IPS-15b (cell line): ENCODE data around the gene SMARCB1.

Experiments
- H3K27me3 ChIP-seq: one replicate; pipeline ENCODE4 v1.6.1; 2013; ENCODE audit warnings: low read length; ENCODE audit not compliant: control insufficient read depth, insufficient read depth
- H3K36me3 ChIP-seq: one replicate; pipeline ENCODE4 v1.6.1; 2013; ENCODE audit warnings: low read length; ENCODE audit not compliant: control insufficient read depth, insufficient read depth
- H3K4me1 ChIP-seq: one replicate; pipeline ENCODE4 v1.6.1; 2013; ENCODE audit warnings: mild to moderate bottlenecking, low read length; ENCODE audit not compliant: control insufficient read depth, insufficient read depth
- H3K4me3 ChIP-seq: one replicate; pipeline ENCODE4 v1.5.1; 2013; ENCODE audit warnings: low read depth, low read length
- H3K9ac ChIP-seq: one replicate; pipeline ENCODE4 v1.6.1; 2013; ENCODE audit warnings: low read depth, mild to moderate bottlenecking, low read length
- H3K9me3 ChIP-seq: one replicate; pipeline ENCODE4 v1.6.1; 2013; ENCODE audit warnings: mild to moderate bottlenecking, low read length; ENCODE audit not compliant: control insufficient read depth, insufficient read depth

Gene SMARCB1

DNA sequence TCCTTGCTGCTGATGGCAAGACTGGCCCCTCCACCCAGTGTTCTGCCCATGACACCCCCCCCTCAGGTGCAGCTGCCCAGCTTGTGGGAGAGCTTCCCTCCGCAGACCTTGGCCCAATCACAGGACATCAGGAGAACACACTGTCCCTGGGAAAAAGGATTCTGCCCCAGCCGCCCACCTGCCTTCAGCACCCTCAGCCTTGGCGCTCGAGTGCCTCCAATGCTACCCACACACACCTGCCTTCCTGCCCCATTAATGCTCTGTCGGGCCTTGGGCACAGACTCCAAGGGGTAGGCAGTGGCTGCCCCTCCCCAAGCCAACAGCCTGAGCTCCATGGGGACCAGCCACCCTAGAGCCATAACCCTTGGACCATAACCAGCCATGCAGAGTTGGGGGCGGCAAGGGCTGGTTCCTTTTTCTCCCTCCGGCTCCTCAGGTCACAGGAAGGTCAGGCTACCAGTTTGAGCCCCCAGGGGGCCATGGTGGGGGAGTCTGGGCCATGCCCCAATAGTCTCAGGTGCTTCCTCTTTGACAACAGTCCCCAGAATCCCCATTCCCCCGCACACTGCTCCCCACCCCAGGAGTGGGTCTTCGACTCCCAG is 34.6 kb upstream of the SMARCB1 start:
- Histone ChIP-seq H3K36me3 (no peaks in the 10 kb centered on the region), H3K27me3 (no peaks in the 10 kb centered on the region), H3K9me3 (no peaks in the 10 kb centered on the region), H3K4me3 (peak overlapping the region; percentile 85), H3K4me1 (peaks cover 2% of the 10 kb centered on the region), H3K9ac (no peak overlapping the region)

DNA sequence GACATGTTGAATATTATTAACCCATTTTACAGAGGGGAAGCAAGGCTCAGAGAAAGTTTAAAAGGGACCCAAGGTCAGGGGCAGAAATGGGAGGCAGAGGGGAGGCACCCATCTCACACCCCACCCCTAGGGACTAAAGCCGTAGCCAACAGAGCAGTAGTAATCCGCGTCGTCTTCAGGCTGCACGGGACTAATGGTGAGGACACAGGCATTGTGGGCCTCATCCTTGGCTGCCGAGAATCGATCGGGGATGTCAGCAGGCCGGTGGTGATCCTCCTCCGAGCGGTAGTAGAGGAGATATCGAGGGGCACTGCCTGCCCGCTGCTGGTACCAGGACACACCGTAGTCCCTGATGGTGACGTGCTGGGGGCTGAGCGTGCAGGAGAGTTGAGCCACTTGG is 34.0 kb upstream of the SMARCB1 start:
- H3K4me1 ChIP-seq = peaks cover 2% of the 10 kb centered on the region
- no peak overlapping the region for H3K9ac ChIP-seq
- no peak overlapping the region for H3K4me3 ChIP-seq
- no peaks in the 10 kb centered on the region for H3K27me3 ChIP-seq
- no peaks in the 10 kb centered on the region for H3K9me3 ChIP-seq
- H3K36me3 ChIP-seq = no peaks in the 10 kb centered on the region

DNA sequence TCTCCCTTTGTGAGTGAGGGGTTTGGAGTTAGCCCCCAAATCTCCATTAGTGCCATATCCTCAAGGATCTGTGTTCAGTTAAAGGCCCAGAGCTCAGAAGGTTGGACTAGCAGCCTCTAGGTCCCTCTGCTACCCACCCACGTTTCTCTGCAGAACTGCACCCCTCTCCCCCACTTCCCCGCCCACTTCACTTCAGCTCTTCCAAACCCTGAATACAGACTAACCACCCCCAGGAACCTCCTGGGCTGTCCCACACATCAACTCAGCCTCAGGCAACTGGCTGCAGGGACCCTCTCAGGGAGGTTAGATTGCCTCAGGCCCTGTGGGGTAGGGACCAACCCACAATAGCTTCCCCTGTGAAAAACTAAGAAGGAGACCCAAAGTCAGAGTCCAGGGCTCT is 33.4 kb upstream of the SMARCB1 start:
- H3K9ac ChIP-seq = no peak overlapping the region
- H3K36me3 ChIP-seq = no peaks in the 10 kb centered on the region
- H3K9me3 ChIP-seq = no peaks in the 10 kb centered on the region
- H3K4me3 ChIP-seq = no peak overlapping the region
- H3K27me3 ChIP-seq = no peaks in the 10 kb centered on the region
- H3K4me1 ChIP-seq = peaks cover 2% of the 10 kb centered on the region

DNA sequence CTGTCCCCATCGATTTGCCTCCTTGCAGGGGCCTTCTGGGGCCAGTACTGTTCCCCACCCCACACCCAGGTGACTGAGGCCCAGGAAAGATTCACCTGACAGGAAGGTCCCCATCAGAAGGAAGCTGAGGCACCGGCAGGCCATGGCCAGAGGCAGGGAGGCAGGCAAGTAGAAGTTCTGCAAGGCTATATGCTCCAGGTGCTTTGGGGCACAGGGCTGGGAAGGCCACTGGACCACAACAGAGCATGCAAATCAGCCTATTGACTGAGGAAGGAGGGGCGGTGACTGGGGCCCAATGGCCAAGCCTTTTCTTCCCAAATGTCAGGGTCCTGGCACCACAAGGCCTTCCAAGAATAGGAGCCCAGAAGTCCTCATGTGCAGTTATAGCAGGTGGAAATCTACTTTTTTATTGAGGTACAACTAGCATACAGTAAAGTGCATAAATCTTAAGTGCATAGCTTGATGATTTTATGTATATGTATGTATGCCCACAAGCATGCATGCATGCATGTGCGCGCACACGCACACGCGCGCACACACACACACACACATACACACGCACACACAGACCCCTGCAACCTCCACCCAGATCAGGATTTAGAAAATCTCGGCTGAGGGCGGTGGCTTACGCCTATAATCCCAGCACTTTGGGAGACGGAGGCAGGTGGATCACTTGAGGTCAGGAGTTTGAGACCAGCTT is 32.4 kb upstream of the SMARCB1 start, which contains the start of gene VPREB3:
TSS of gene VPREB3 (minus strand) at position 206 of the 700 bp plus-strand sequence. CDS start at position 144, 62 bp downstream.
- Histone ChIP-seq H3K27me3 (no peaks in the 10 kb centered on the region), H3K4me1 (peaks cover 2% of the 10 kb centered on the region), H3K9me3 (no peaks in the 10 kb centered on the region), H3K4me3 (no peak within 1 kb of the TSS), H3K9ac (no peak within 1 kb of the TSS), H3K36me3 (no peaks in the 10 kb centered on the region)

DNA sequence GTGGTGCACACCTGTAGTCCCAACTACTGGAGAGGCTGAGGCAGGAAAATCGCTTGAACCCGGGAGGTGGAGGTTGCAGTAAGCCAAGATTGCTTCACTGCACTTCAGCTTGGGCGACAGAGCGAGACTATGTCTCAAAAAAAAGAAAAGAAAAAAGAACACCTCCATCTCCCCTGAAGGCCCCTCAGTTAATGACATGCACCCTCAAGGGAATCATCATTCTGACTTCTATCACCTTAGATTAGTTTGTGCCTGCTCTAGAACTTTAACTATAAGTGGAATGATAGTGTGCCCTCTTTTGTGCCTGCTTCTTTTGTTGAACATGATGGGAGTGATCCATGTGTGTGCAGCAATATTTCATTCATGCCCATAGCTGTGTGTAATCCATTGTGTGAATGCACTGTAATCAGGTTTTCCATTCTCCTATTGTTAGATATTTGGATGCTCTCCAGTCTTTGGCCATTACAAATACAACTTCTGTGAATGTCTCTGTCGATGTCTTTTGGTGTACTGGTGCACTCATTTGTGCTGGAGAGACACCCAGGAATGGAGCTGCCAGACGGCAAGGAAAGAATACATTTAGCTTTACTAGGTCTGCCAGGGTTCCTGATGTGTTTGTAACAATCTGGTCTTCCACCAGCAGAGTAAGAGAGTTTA is 31.7 kb upstream of the SMARCB1 start:
- Histone ChIP-seq H3K4me3 (no peak overlapping the region), H3K9me3 (no peaks in the 10 kb centered on the region), H3K36me3 (no peaks in the 10 kb centered on the region), H3K4me1 (peaks cover 2% of the 10 kb centered on the region), H3K27me3 (no peaks in the 10 kb centered on the region), H3K9ac (no peak overlapping the region)

DNA sequence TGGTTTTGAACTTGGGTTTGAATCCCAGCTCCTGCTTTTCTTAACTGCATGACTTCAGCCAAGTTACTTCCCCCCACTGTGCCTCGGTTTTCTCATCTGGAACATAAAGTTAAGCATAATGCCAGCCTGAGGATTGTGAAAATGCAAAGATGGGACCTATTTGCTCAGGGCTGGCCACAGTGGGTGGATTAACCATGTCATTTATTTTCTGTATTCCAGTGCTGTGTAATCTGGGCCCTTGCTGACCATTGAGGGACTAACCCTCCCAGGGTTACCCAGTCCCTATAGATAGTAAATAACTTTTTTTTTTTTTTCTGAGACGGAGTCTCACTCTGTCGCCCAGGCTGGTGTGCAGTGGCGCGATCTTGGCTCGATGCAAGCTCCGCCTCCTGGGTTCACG is 31.1 kb upstream of the SMARCB1 start:
- H3K4me3 ChIP-seq = no peak overlapping the region
- H3K9ac ChIP-seq = no peak overlapping the region

DNA sequence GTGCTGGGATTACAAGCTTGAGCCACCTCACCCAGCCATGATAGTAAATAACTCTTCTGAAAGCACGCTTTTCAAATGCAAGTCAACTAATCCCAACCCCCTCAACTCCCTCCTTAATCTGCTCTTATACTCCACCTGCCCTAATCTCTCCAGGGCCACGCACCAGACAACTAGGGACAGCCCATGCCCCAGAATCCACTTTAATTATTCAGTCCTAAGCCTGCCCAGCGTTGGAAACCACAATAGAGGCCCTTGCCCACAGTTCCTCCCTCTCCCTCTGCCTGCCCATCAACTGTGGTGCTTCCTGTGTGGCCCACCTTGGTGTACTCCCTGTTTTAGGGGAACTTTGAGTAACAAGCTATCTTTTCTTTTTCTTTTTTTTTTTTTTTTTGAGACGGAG is 29.9 kb upstream of the SMARCB1 start:
- Histone ChIP-seq H3K9ac (no peak overlapping the region), H3K4me1 (peaks cover 2% of the 10 kb centered on the region), H3K36me3 (no peaks in the 10 kb centered on the region), H3K9me3 (no peaks in the 10 kb centered on the region), H3K27me3 (no peaks in the 10 kb centered on the region), H3K4me3 (no peak overlapping the region)

More for the DNA sequence above, 31.1 kb upstream of the SMARCB1 start:
- Histone ChIP-seq H3K9me3 (no peaks in the 10 kb centered on the region), H3K4me1 (peaks cover 2% of the 10 kb centered on the region), H3K27me3 (no peaks in the 10 kb centered on the region), H3K36me3 (no peaks in the 10 kb centered on the region)

DNA sequence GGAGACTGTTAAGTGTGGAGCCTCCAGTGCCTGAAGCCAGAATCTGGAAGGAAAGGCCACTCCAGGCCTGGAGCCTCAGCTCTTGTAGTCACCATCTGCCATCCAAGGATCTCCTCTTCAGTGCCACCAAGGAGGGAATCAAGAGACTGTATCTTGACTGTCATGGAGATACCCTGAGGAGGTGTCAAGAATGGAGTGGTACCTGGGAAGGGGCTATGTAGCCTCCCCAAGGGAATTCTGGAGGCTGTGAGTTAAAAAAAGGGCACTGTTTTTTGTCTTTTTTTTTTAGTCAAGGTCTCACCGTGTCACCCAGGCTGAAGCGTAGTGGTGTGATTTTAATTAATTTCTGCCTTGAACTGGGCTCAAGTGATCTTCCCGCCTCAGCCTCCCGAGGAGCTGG is 27.2 kb upstream of the SMARCB1 start:
- H3K9ac ChIP-seq = no peak overlapping the region
- no peak overlapping the region for H3K4me3 ChIP-seq
- no peaks in the 10 kb centered on the region for H3K9me3 ChIP-seq
- H3K27me3 ChIP-seq = no peaks in the 10 kb centered on the region
- peaks cover 13% of the 10 kb centered on the region for H3K4me1 ChIP-seq
- no peaks in the 10 kb centered on the region for H3K36me3 ChIP-seq

DNA sequence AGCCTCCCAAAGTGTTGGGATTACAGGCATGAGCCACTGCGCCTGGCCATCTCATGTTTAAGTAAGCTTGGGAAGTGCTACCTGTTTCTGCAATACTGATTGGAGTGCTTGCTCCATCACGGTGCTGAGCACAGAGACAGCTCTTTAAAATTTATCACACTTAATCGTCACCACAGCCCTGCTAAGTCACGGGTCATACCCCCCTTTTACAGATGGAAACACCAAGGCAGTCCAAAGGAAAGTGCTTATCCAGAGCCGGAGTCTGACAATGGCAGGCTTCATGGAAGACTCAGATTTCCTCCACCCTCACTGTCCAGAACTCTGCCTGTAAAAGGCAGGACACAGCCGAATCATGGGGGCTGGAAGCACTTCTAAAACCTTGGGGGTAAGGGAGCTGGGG is 26.7 kb upstream of the SMARCB1 start:
- Histone ChIP-seq H3K4me1 (peaks cover 13% of the 10 kb centered on the region), H3K4me3 (no peak overlapping the region), H3K9me3 (no peaks in the 10 kb centered on the region), H3K9ac (no peak overlapping the region), H3K36me3 (peaks cover 4% of the 10 kb centered on the region), H3K27me3 (no peaks in the 10 kb centered on the region)

DNA sequence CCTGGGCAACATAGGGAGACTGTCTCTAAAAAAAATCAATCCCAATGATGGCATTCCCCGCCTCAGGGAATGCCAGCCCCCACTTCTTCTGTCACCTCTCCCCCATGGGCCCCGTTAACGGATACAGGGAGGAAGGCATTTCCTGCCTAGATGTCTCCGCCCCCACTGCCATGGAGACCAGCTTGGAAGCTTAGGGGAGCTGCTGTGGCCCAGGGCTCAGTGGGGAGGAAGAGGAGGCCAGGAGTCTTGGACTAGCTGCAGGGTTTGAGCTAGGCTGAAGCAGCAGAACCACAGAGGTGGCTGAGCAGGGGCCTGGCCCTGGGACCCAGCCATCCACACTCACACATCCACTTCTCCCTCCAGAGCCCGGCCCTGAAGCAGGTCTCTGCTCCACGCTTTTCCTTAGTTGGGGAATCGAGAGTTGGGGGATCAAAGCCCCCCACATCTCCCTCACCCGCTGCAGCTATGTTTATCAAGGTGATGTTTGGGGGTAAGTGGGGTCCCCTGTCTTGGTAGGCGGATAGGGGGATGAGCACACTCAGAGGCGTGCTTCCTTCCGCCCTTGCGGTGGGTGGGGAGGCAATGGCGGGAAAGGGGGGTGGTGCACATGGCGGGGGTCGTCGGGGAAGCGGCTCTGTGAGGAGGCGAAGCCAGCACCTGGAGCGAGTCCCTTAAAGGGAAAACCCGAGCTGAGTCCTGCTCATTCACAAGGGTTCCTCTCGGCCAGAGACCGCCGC is 23.8 kb upstream of the SMARCB1 start, which contains the start of gene C22orf15:
TSS of gene C22orf15 (plus strand) at position 149 of the 737 bp plus-strand sequence. CDS start at position 466, 317 bp downstream.
- H3K36me3 ChIP-seq = peaks cover 13% of the 10 kb centered on the region
- no peaks in the 10 kb centered on the region for H3K27me3 ChIP-seq
- peaks cover 13% of the 10 kb centered on the region for H3K4me1 ChIP-seq
- H3K9ac ChIP-seq = no peak within 1 kb of the TSS
- peak within 1 kb of the TSS; percentile 52 for H3K4me3 ChIP-seq
- H3K9me3 ChIP-seq = no peaks in the 10 kb centered on the region

DNA sequence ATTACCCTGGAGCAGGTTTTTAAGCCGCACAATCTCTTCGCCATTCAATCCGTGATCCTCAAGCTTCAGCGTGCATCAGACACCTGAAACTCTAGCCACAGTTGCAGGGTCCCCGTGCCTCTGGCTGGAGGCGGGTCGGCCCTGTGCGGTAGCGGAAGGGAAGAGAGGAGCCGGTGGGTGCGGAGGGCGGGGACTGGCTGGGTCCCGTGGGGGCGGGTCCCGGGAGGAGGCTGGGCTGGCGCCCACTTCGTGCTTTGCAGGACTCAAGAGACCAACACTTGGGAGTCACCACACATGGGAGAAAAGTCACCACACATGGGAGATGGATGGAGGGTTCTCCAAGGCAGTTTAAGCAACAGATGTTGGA is 23.2 kb upstream of the SMARCB1 start:
- Histone ChIP-seq H3K36me3 (peaks cover 13% of the 10 kb centered on the region), H3K4me1 (peaks cover 13% of the 10 kb centered on the region), H3K9me3 (no peaks in the 10 kb centered on the region), H3K27me3 (no peaks in the 10 kb centered on the region), H3K9ac (no peak overlapping the region), H3K4me3 (peak overlapping the region; percentile 52)
